Kidney tubule cell (primary cell): ENCODE data around the gene BICC1.

ENCODE experiments used
- DNase-seq: peaks from one replicate; pipeline ENCODE4 v3.0.0-alpha.2; 2018; ENCODE audit warnings: low spot score

The BICC1 gene

DNA sequence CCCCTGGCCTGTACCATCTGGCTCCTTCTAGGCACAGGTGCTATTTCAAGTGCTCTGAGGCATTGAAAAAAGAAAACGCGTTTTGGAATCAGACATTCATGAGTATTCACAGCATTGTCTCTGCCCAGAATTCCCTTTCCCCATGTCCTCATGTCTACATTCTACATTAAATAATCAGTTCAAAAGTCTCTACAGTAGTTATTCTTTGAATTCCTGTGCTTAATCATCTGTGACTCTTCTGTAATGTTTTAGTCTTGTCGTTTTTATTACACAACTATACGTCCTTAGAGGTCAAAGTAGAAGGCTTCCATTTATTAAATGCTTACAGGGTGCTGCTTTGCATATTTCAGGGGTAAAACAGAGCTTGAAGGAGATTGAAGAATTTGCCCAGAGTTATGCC is 95.7 kb downstream of the BICC1 start:
- DNase-seq, result peak; percentile 66

DNA sequence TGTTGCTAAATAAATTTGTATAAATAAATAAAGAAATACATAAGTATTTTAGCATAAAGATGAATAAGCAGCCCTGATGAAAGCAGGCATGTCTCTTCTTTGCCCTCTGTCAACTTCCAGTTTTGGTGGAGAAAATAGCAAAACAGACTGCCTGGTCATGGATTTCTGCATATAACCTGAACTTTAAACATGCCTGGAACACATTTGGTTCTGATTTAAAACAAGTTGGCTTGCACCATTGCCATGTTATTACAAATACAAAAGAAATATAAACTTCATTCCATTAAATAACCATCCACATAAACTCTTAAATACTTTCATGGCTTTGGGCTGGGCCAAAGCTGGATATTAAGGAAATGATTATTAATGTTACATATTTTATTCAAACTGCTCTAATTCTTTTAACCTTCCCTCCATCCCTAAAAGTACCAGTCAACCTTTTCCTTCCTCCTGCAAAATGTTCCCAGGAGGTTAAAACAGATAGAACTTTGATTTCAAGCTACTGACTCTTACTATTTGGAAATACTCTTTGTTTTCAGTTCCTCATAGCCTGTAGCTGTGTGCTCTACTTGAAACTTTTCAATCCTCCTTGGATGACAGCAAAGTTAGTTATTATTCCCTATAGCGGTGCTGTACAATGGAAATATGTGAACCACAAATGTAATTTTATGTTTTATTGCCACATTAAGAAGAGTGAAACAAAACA is 96.3 kb downstream of the BICC1 start:
- DNase-seq, result no peak

DNA sequence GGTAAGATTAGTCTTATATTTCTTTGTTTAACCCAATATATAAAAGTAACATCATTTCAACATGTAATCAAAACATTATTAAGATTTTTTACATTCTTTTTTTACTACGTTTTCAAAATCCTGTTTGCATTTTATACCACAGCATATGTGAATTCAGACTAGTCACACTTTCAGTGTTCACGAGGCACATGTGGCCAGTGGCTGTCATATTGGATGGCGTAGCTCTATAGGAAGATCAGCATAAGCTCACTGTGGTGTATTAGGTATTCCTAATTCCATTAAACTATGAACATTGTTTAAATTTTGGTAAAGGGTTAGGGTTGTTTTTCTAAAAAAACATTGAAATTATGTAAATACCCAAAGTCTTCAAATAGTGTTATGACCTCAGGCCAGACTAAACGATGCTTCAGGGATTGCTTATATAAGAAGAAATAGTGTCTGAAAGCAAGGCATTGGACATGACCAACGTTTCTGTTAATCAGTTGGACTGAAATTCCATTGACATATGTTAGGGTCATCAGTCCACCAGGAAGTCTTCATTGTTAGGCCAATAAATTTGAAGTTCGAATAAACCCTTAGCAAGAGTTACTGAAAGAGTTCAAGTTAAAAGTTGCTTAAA is 97.0 kb downstream of the BICC1 start:
- DNase-seq, result no peak

DNA sequence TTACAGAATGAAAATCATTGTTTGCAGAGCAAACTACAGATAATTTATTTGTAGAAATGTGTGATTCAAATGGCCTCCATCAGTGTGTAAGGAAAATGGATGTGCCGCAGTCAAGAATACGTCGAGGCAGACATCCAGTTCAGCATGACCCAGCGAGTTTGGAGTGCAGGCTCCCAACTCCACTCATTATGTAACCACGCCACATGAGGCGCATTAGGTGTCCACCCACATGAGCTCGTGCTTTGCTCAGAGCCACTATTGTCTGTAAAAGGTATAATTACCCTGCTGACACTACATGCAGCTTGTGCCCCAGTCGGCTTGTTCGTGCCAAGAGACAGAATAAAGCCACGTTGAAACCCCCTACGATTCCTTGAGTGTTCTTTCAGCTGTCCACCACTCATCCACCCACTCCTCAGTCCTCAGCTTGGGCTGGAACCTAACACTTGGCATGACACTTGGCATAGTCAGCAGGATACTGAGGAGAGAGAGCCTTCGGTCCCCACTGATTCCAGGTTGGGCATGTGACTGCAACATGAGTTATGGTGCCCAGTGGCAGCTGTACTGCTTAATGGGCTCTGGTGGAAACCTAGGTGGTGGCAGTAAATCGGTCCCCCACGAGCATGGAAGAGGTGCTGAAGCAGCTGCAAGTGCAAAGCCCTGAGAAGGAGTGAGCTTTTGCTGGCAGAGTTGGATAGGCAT is 102.7 kb downstream of the BICC1 start:
- DNase-seq, result no peak

DNA sequence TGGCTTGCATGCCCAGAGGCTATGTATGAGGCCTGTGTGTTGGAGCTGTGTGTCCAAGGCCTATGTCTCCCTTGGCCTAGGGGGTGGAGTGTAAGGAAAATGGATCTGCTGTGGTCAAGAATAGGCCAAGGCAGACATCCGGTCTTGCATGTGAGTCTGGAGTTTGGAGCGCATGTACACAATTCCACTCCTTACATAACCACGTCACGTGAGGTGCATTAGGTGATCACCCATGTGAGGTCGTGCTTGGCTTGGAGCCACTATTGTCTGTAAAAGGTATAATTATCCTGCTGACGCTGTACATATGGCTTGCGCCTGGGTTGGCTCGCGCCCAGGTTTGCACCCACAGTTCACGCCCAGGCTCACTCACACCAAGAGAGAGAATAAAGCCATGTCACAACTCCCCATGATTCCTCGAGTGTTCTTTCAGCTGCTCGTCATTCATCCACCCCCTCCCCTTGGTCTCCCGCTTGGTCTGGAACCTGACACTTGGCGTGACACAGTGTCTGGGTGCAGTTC is 105.5 kb downstream of the BICC1 start:
- DNase-seq, result no peak

DNA sequence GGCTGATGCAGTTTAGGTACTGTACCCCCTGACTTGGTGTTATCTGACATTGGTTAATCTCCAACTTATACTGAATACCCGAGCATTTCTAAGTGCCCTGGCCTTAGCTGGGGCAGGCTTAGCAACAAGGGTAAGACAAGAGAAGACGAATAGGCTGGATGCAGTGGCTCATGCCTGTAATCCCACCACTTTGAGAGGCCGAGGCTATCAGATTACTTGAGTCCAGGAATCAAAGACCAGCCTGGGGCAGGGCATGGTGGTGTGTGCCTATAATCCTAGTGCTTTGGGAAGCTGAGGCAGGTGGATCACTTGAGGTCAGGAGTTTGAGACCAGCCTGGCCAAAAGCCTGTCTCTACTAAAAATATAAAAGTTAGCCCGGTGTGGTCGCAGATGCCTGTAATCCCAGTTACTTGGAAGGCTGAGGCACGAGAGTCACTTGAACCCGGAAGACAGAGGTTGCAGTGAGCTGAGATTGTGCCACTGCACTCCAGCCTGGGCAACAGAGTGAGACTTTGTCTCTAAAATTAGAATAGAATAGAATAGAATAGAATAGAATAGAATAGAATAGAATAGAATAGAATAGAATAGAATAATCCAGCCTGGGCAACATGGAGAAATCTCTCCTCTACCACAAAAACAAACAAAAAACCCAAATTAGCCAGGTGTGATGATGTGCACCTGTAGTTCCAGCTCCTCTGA is 108.9 kb downstream of the BICC1 start:
- DNase-seq, result no peak

DNA sequence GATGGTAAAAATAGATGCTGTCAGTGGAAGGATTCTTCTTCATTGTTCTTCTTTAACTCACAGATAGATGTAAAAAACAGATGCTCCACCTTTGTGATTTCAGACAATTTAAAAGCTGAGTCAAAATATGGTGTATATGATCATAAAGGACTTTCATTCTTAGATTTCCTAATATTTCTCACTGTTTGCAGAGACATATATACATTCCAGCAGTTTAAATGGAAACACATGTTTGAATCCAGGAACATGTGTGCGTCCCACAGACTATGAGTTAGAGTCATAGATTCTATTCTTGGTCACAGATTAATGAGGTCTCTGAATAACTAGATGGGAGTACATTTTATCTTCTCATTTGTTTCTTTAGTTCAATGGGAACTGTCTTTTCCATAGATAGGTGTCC is 109.6 kb downstream of the BICC1 start:
- DNase-seq, result no peak

DNA sequence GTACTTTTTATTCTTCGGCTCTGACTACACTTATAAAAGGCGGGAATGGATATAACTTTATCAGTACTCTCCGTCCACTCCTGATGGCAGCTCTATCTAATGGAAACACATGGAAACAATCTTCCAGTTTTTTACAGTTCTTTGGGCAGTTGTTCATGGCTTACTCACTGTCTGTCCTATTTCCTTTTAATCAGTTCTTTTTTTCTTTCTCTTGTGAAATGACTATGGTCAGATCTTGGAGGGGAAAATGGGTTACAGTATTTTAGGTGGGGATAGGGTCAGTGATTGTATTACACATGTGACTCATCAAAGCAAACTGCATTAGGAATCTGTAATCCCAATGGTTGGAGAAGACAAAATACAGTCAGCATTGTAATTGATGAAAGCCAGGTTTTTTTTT is 112.4 kb downstream of the BICC1 start:
- DNase-seq, result peak; percentile 78

DNA sequence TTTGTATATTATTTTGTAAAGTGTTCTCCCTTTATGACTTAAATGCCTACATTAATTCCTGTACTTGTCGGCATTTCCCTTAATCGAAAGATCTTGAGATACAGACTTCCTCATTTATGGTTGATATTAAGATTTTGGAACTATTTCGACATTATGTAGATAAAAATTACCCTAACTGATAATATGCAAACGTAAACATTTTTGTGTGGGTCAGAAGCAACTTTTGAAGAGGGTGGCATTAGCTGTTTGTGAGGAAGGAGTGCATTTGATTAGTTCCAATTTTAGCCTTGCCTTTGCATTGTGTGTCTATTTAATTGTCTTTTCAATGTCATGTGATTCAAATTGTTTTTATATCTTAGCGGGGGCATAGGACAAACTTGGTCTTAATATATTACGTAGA is 114.7 kb downstream of the BICC1 start:
- no peak for DNase-seq

DNA sequence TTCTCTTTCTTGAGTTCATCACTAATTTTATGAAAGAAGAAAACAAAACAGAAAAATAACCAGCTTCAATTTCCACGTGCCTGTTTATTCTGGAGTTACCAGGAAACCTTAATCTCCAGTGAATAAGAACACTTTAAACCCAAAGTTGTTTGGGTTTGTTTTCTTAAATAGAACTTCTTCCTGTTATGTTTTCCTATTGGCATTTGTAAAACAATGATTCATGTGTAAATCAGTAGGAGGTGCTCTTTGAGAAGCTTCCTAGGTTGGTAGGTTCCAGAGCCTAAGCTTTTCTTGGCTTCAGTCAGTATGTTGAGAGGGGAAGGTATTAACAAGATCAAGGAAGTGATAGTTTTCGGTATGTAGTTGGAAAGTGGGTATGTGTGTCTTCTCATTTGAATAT is 119.0 kb downstream of the BICC1 start:
- DNase-seq, result peak; percentile 44

DNA sequence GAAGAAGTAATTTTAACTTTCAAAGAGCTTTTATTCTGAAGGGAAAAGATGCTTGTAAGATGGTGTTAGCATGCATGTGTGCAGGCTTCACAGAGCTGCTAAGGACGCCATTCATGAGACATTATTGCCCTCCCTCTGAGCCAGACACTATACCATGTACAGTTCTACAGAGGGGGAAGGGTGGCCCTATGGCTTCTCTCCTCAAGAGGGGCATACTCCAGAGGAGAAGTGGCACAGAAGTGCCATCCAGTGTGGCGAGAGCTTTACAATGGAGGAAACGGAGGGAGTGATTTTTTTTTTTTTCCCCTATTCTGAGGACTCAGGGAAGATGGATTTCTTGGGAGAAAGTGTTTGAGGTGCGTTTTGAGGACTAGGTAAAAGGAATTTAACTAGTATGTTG is 119.5 kb downstream of the BICC1 start:
- DNase-seq, result no peak

DNA sequence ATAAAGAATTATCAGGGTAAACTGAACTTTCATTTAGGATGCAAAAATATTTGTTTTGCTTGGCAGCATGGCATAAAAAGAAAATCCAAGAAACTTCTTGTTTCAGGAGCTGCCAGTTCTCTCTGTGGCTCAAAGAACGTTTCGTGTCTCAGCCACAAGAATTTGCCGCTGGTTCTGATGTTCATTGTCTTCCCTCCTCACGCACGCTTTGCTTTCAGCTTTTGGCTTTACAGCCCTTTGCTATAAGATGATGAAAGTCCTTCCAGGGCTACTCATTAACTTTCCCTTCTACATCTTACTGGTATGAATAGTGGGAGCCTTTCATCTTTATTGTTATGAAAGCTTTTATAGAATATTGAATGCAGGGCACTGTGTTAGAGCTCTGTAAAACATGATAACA is 124.7 kb downstream of the BICC1 start:
- DNase-seq, result peak; percentile 84

DNA sequence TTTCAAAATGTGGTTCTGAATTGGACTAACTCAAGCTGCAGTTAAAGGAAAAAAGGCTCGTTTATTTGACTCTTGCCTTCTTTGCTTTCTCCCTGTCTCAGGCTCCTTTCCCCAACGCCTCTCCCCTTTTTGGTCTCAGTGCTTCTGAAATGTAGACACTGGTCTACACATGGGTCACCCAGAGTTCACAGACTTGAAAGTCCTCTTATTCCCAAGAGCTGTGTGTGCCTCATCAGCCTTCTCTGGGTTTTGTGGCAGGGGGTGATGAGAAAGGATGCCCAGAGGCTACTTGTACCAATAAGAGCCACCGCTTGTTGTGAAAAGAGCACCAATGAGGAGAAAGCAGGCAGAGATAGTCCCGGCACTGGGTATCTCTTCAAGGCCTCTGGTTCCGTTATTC is 125.7 kb downstream of the BICC1 start:
- DNase-seq, result peak; percentile 35

DNA sequence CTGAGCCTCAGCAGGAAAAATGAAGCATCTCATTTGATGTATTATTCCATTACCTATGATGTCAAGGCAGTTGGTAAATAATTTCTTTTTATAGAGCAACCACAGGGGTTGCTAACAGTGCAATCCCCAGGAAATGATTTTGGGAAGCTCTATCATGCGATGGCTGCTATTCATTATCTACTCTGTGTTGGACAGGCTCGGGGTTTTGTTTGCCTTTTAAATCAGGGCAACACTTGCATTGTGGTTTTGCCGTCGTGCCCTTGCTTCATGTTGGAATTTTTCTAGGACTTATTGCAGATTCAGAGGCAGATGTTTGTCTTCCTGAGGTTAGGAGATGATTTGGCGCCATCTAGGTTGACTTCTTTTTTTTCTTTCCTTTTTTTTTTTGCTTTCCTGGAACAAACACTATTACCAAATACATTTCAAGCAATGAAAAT is 128.4 kb downstream of the BICC1 start:
- peak; percentile 93 for DNase-seq

DNA sequence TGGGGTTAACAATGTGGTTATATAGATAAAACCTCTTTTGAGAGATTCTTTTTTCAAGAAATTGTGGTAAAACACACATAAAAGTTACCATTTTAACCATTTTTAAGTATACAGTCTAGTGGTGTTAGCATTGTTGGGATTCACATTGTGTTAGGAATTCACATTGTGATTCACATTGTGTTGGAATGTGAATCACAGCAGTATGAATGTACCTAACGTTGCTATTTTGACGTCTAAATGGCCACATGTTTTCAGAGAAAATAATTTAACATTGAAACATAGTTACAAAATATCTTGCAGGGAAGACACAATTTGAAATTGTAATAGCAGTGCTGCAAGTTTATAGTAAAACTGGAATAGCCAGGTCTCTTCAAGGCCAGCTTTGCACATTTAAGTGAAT is 129.0 kb downstream of the BICC1 start:
- DNase-seq, result peak; percentile 69

DNA sequence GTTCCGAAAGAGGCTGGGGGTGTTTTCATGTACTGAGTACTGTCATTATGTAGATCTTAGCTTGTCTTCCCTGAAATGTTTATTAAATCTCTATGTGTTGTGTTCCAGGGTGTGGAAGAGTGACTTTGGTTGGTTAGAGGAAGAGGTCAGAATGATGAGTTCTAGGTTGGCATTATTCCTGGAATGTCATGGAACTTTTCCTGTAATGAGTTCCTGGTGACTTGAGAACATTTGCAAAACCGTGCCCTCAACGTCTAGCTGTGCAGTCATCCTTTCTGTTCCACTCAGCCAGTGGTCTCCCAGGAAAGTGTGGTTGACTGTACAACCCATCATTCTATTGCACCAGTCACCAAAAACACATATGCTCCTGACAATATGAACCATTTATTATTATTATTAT is 129.6 kb downstream of the BICC1 start:
- peak; percentile 85 for DNase-seq

DNA sequence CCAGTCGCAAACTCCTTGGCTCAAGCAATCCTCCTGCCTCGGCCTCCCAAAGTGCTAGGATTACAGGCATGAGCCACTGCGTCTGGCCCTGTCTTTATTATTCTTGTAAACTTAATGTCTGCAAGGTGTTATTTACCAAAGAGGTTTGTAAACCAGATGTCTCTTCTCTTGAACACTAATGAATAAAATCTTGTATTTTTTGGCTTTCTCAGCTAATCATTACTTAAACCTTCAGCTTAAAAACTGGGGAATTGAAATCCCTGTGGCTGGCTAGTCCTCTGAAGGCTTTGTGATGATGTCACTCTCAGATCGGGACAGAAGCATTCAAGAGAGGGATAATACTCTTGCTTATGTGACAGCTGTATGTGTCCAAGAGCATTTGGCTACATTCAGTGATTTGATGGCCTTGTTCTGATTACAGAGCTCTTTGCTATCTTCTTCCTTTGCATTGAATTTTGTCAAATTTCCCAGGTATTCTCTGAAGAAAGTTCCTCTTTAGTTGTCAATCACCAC is 130.3 kb downstream of the BICC1 start:
- DNase-seq, result peak; percentile 45

DNA sequence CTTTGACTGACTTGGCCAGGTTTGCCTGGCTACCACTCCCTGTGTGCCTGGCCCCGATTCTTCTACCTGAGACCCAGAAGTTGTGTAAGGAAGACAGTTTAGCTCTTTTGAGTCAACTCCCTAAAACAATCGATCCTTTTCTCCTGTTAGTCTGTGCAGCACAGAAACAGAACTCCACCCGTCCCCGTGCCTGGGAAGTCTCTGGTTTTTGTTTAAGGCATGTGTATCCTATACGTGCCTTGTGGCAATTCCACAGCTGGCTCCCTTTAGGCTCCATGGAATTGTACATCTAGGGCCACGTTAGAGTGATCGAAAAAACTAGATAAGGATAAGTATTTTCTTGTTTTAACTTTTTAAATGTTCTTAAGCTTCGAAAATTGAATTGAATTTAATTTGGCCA is 131.6 kb downstream of the BICC1 start:
- DNase-seq, result no peak

DNA sequence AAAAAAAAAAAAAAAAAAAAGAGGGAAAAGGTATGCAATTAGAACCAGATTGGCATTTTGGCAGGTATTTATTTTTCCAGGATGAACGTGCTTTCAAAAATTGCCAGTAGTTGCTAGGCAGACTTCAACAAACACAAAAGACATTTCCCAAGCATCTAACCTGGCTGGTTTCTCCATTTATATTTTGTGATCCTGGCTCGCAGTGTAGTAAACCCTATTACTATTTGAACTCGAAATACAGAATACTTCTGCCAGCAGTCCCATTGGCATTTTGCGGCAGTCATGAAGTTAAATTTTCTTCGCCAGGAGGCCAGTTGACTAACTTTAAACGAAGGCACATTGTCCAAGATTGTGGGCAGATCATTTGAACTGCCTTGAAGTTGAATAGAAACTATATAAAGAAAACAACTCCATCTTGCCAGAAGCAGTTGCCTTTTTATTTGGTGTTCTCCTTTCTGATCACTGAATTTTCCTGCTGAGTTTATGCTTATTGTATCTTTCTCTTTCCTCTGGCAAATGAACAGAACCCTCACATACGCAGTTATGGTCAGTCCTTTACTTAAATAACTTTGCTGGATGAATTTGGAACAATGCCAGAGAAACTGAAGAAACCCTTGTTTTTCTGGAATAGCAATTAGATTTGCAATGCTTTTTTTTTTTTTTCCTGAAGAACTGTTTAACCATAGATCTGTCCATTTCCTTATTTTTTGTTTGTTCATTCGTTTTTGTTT is 132.9 kb downstream of the BICC1 start:
- DNase-seq, result no peak

DNA sequence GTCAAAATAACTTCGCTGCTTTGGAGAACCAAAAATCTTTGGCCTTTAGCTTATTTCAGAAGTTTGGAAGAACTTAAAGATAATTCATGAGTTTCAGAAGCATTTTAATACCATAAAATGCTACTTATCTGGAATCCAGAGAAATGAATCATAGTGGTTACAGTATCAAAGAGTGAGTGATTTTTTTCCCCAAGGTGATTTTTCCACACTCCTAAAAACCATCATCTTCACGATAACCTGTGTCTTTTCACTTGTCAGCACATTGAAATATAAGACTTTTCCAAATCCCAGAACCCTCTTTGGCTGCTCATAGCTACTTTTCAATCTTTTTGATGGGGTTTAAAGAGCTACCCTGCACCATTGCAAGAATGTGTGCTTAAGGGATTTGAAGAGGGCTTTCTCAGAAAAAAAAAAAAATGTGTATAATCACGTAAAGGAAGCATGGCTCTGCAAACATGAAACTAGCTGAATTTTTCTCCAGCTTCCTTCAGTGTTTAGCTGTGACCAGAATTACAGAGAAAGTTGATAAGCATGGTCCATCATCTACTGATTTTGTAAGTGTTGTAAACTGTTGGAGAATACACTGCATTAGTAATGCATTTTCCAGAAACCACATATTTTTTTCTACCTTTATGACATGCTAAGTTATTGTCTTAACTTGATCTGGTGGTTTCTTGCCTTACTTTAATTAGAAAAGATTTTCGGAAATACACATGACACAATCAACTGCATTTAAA is 134.9 kb downstream of the BICC1 start:
- no peak for DNase-seq

DNA sequence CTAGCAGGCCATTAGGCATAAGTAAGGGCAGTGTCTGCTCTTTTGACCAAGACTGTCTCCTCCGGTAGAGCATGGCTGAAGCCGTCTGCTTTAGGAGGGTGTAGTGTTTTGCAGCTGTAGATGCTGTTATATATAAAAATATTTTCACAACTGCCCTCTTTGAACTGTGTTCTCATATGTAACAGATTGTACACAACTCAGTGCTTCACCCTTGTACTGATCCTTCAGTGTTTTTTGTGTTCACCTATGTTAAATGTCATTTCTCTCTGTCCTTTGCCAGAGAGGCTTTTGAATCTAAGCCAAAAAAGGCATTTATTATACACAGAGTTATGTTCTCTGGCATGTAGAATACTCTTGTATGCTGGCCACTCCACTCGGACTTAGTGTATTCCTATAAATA is 135.5 kb downstream of the BICC1 start:
- DNase-seq, result no peak
